ENCODE measurements around the gene NUMA1. TPM values are rescaled to one million over a fixed set of nuclear protein-coding genes. Genes with fewer than 3 reads are reported as not detected.
A peak's percentile ranks its signal among the peaks of the same experiment; 100 is the strongest.

The NUMA1 gene
- total and polyA plus RNA-seq, 9 of the 15 experiments (the other 6 are each of a cell fraction or from before 2014, with no cell fraction given) = 4.1 to 104 (median 51.2) TPM

DNA sequence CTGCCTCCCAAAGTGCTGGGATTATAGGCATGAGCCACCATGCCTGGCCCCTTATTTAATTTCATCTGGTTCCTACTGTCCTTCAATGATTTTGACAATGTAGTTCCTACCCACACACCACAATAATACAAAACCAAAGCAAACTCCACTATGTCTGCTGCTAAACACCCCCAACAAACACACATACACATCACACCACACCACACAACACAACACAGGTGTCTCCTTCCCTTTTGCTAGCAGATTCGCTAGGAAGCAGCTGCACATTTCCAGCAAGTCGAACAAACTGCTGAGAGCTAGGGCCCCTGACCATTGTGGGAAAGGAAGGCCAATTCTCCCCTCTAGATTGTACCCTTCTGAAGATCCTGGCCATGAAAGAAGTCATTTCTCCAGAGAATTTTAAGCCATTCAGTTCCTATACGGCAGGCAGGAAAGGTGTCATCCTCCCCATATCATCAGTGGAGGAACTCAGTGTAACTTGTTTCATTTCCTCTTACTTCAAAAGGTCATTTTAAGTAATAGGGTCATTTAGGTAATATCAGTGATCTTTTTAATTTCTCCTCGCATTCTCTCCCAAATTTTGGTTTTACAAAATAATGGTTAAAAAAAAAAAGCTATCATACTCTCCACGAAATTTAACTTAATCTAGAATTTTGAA, 18.5 kb downstream of the NUMA1 start (continued):
- TF ChIP-seq ZFP36 (IDR thresholded peaks at IDR 0.05; ENCODE audit: low read depth, low read length, partially characterized antibody) (no peak), ZBTB7A (IDR thresholded peaks at IDR 0.05; ENCODE audit: borderline replicate concordance, control insufficient read depth, low read depth, low read length) (no peak), GTF2F1 (IDR thresholded peaks at IDR 0.05; ENCODE audit: low read depth, low read length) (no peak)

DNA sequence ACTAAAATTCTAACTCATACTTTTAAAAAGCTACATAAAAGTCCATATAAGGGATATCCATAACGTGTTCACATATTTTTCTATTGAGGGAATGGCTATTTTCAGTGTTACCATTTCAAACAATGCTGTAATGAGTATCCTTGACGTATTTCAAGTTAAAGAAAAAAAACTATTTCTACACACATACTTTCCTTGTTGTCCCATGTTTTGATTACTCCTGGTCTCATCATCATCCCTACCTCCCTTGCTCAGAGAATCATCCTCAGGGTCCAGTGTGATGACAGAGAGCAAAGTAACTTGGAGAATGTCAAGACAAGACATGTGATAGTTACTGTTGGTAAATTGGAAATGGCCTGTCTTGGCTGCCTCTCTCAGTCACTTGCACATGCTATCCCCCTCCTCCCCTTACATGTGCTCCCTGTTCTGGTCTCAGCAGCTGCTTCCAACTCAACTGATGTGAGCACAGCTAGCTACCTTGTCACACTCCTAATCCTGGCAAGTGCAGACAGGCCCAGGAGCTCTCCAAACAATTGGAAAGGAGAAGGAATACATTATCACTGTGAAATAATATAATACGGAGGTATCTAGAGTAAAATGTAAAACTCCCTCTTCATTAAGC, 21.8 kb downstream of the NUMA1 start:
- in situ Hi-C loops (cut with MboI) = no loop called here
- Histone ChIP-seq H3K4me2 (ENCODE audit: insufficient read depth, low read length) (no peak overlapping the region), H3K9ac (ENCODE audit: insufficient read depth in 1 of 2, low read depth in 2 of 2, low read length in 2 of 2) (no peak overlapping the region), H3K79me2 (ENCODE audit: control insufficient read depth, insufficient read depth, low read length) (peaks cover 32% of the 10 kb centered on the region), H3K36me3 (ENCODE audit: control insufficient read depth, insufficient read depth, low read length) (peaks cover 36% of the 10 kb centered on the region), H3K9me1 (ENCODE audit: control insufficient read depth, insufficient read depth, low read length) (no peaks in the 10 kb centered on the region), H3K27me3 (ENCODE audit: control insufficient read depth in 2 of 2, insufficient read depth in 2 of 2, low read length in 2 of 2) (no peaks in the 10 kb centered on the region), H2AFZ (ENCODE audit: low read depth, low read length) (no peak overlapping the region), H3K4me3 (no peak overlapping the region), H3K9me3 (replicated peaks; ENCODE audit: control insufficient read depth, insufficient read depth, low read depth, low read length) (no peaks in the 10 kb centered on the region), H3K4me1 (replicated peaks in 1 of 2; ENCODE audit: control insufficient read depth in 2 of 2, insufficient read depth in 2 of 2, low read length in 2 of 2) (no peaks in the 10 kb centered on the region; a peak in 1 of 5 replicates), H4K20me1 (replicated peaks; ENCODE audit: control insufficient read depth, insufficient read depth, low read length) (no peaks in the 10 kb centered on the region), H3K27ac (ENCODE audit: extremely low read depth, low read depth, low read length) (no peak overlapping the region)
- ATAC-seq (peak; percentile 56), FAIRE-seq (no peak), DNase-seq (ENCODE audit: extremely low read depth in 1 of 4, low spot score in 3 of 4) (no peak)
- CTCF ChIA-PET (ENCODE audit: low intra/inter-chr PET ratio) = no interaction called here
- BruUV-seq (replicated peaks) = no TSS peak
- WGBS (ENCODE audit: insufficient coverage, low coverage, missing lambda C conversion rate) = 68% methylated on average over 3 of the region's 3 CpGs
- POLR2A ChIA-PET = interaction anchor here (1.2 to 1.5 kb wide), 3 partner anchors 10 to 16 kb away, joined by 3 to 4 read pairs (median 4); no protein-coding TSS in a partner anchor
- intact Hi-C loops (cut with micrococcal nuclease) = no loop called here
- peak; percentile 72 for TF ChIP-seq ZNF263 (CRISPR knock-in tag; IDR thresholded peaks at IDR 0.05; ENCODE audit: borderline replicate concordance)
- TF ChIP-seq NR3C1 (CRISPR knock-in tag; IDR thresholded peaks at IDR 0.05) = no peak

All from K562 (cell line).